GM10847 (cell line): ENCODE data around the gene S100A6.

Source experiments
- POLR2A ChIP-seq: IDR thresholded peaks from 2 replicates; pipeline ENCODE4 v1.6.1; 2011; ENCODE audit not compliant: insufficient read length; ENCODE audit errors: extremely low read depth

The S100A6 gene

DNA sequence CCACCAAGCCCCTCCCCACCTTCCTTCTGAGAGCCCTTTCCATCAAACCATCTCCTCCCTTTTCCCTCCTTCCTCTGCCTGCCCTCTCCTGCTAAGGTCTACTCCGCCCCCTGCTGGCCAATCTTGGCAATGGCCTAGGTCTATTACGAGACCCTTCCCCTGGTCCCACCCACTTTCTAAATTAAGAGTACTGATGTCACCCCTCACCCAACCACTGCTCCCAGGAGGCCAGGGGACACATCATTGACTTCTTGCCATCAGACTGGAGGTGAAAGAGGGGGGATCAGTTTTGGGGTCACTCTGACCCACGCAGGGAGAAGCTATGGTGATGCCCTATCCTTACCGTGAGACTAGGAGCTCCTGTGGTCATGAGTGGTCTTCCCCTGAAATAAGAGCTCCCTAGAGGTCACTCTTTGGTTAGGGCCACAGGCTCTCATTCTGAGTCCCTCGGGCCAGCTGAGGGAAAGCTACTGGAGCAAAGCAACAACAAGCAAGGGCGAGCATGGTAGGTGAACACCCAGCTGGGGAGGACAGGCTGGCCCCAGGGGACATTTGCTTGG, 40.7 kb downstream of the S100A6 start:
- TF ChIP-seq POLR2A: no peak

DNA sequence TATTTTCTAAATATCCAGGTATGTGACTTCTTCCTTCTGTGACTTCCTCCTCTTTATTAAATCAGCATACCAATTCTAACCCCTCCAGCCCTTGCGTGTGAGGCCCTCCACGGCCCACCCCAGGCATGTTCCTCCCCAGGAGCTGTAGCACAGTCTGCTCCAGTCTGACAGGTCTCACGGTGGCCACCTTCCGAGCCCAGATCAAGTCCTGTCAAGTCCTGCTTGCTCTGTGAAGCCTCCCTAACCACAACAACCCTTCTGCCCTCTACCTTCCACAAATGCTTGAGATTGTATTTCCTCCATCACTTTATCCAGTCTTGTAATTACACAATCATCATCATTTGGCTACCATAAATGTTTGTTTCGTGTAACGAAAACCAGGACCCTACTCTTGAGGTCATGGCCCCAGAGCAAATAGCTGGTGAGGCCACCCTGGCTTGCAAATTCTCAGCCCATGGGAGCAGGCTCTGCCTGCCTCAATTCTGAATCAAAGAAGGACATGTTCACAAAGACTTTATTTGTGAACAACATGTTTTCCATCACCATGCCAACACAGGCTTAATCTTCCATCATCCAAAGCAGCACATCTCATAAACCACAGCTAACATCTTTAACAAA, 42.3 kb downstream of the S100A6 start:
- no peak for TF ChIP-seq POLR2A

DNA sequence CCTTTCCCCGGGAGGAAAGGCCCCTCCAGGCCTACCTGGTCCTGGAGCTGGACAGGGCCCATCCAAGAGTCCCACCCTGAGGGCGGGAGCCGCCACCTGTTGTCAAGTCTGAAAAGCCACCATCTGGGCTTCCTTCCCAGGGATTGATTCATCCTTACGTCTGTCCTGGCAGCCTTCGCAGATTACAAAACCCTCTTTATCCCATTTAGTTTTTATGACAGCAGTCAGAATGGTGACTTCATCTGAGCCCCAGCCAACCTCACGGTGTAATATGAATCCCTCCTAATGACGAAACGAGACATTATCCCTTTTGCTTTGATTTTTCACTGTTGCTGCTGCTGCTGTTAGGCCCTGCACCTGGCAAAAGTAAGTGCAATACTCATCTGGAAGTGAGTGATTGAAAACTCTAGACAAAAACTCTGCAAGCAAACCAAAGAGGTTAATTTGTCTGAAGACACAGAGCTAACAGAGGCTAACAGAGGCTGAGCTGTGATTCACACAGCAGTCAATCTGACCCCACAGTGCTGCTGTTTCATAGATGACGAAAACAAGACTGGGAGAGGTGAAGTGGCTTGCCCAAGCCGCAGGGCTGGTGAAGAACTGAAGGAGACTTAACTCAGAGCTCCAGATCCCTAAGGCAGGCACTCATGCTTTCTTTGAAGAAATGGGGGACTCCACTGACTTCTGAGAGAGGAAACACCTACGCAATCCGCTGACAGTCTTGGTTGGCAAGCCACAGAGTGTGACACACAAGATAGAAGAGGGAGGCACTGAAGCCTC, 45.3 kb downstream of the S100A6 start:
- no peak for TF ChIP-seq POLR2A

DNA sequence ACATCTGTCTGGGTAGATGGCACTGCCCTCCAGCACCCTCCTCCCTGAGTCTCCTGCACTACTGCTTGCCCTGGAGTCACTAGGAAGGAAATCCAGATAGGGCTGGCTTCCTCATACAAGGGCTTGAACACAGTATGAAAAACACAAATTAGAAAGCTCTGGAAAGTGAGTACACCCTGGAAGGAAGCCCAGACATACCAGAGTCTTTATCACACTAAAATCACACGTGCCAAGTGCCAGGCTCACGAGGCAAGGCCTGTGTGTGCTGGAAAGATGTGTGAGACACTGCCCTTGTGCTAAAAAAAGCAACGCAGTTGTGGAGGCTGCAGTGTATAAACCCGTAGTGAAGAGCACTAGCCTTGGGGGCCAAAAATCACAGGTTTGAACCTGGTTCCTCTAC, 47.1 kb downstream of the S100A6 start:
- TF ChIP-seq POLR2A: no peak

DNA sequence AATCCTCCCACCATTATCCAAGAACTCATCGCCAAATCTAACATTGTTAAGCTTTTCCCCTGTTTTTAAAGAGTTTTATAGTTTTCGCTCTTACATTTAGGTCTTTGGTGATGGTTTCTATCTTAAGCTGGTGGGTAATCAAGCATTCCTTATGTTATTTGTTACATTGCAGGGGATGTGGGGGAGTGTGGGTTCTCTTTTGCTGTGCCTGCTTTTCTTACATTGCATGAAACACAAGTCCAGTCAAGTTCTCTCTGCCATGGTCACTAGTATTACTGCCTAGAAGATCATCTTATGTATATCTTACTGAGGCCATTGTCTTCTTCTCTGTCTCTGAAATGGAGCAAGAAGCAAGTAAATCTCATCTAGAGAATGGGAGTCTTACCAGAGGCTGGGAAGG, 48.1 kb downstream of the S100A6 start:
- no peak for TF ChIP-seq POLR2A

DNA sequence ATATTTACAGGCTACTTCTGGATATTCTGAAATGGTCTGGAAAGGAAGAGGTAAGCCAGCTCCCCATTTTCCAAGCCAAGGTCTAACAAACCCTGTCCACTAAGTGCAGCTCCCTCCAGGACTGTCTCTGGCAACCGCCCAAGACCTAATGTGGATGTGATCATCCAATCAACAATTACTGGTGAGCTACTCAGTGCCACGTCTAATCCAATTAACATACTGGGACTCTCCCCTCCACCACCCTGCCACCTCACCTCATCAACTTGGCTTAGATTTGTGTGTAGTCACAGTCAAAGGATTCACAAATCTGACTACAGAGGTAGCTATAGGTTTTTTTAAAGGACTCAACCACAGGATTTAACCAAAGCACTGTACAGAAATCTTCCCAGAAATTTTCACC, 49.9 kb downstream of the S100A6 start:
- no peak for TF ChIP-seq POLR2A
